Glomerular endothelial cell (primary cell): ENCODE results near the gene MATN1. TPM values are rescaled to one million over a fixed set of nuclear protein-coding genes. Genes with fewer than 3 reads are reported as not detected.

ENCODE experiments used
- DNase-seq: peaks from one replicate; pipeline ENCODE4 v3.0.0-alpha.2; 2011; ENCODE audit warnings: low read depth, low spot score; ENCODE audit errors: extremely low read depth
- total RNA-seq: library from RNA; depleted of rRNA; stranded (reverse); fragments of >200 nt; gene quantifications from 2 replicates; pipeline ENCODE4 v1.2.3, GENCODE V29; 2015

MATN1 gene
- total RNA-seq, 1 donor from 2014 or later = not detected

GRCh38 chr1:30734106-30734505 is 10.7 kb upstream of the MATN1 start:
- DNase-seq = no peak

- DNase-seq = no peak
Measured at GRCh38 chr1:30733493-30733892, 10.1 kb upstream of the MATN1 start.

GRCh38 chr1:30732277-30732996 is 9.1 kb upstream of the MATN1 start:
- no peak for DNase-seq

DNA sequence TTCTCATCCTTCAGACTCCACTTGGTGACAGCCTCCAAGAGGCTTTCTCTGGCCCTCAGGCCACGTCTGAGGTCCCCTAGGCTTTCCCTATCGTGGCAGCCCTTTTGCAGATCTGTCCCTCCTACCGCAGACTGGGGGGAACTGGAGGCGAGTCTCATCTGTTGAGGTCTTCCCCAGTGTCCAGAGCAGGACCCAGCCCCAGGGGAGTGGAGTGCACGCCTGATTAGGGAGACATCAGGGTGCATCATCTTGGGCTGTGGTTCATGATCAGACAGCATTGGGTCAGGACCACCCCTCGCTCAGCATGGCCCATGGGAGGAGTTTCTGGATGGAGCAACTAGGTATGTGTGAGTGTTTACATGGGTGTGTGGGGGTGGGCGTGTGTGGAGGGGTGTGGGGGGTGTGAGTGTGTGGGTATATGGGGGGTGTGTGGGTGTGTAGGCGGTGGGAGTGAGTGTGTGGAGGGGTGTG is 8.5 kb upstream of the MATN1 start:
- DNase-seq = no peak

DNA sequence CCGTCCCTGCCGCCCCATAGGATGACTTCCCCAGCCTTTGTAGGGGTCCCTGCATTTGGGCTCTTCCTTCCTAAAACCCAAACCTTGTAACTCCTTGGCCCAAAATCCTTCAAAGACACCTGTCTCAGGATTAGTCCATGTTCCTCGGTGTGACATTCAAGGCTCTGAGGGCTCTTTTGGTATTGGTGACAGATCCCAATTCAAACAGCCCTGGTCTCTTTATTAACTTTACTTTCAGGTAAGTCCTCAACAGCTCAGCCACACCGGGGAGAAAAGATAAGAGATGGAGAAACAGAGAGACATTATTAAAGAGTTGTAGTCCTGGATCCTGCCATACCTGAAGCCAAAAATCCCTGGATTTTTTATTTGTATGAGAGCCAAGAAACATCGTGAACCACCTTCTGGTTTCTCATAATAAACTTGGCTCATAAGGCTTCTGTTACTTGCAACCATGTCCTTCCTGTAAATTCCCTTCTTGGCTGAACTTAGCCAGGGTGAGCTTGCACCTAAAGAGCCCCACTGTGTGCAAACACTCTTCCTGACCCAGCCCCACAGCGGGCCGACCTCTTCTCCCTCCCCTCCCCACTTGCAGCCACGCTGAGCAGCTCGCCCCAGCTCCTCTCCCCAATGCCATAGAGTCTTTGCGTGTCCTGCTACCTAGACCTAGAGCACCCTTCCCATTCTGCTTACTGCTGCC is 7.9 kb upstream of the MATN1 start:
- no peak for DNase-seq

DNA sequence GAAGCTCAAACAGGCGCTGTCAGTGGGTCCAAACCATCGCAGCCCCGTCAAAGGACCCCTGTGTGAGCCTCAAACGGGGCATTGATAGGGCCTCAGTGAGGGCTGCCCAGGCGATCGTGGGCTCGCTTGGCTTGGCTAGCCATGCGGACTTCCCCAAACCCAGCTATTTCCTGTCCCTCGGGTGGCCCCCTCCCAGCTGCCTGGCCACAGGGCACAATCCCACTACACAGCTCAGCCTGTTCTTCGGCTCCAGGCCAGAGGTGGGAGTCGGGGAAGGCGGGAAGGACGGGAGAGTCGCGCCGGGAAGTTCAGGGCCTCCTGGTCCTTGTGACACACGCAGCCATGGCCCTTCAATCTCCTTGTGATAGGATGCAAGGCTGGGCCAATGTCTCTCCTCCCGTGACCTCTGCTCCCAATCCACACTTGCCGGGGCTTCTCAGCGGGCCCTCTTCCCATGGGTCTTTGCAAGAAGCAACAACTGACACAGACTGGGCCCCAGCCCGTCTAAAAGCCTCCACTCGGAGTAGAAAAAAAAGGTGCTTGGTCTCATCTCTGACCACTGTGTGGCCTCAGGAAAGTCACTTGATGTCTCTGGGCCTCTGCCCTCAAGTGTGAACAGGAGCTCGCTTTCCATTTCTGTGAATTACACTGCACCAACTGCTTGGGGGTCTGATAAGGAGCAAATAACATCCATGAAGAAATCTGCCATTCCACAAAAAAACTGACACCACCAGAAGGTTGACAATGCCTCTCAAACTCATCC is 7.1 kb upstream of the MATN1 start:
- DNase-seq = no peak

GRCh38 chr1:30729901-30730300 is 6.5 kb upstream of the MATN1 start:
- no peak for DNase-seq

DNA sequence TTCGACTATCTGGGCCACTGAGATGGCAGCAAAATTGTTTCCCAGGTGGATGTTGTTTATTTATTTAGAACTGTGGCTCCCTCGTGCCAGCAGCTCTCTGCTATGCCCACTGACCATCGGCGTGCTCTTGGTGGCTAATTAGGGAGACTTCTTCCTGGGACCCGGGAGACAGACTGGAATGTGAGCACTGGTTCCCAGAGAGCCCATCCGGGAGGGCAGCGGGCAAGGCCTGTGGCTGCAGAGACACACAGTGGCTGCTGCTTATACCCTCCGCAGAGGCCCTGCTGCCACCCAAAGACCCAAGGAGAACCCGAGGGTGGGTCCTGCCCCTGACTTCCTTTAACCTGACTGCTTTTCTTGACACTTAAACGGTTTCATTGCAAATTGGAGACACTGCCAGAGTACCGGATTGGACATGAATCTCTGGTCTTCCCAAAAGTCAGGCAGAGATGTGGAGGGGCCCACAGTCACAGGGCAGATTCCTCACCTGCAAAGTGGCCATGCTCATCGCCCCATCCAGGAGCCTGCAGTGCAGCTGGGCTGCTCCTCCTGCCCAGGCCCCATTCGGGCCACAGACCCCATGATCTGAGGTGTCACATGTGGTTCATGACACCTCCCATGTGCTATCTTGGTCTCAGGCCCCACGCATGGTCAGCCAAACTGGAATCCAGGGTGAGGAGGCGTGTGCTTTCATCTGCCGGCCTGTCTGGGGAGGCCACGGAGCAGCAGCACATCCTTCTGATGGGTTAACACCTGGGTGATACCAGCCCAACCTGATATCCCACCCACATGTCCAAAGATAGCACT is 5.7 kb upstream of the MATN1 start:
- DNase-seq = no peak

- no peak for DNase-seq
Measured at GRCh38 chr1:30728340-30728739, 5.0 kb upstream of the MATN1 start.

DNA sequence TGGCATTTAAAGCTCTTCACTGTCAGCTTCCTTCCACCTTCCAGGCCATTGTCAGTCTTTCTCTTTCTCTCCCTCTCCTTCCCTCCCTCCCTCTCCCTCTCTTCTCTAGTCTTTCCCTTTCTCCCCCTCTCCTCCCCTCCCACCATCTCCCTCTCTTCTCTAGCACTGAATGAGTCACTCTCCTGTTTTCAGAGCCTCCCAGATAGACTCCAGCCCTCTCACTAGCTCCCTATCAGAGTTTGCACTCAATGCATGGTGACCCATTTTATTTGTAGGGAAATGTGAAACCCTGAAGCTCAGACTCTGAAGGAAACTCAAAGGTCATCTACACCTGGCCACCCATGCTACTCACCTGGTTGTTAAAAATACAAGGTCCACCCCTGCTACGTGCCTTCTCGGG is 4.4 kb upstream of the MATN1 start:
- no peak for DNase-seq

- no peak for DNase-seq
Measured at GRCh38 chr1:30726773-30727684, 3.6 kb upstream of the MATN1 start.

DNA sequence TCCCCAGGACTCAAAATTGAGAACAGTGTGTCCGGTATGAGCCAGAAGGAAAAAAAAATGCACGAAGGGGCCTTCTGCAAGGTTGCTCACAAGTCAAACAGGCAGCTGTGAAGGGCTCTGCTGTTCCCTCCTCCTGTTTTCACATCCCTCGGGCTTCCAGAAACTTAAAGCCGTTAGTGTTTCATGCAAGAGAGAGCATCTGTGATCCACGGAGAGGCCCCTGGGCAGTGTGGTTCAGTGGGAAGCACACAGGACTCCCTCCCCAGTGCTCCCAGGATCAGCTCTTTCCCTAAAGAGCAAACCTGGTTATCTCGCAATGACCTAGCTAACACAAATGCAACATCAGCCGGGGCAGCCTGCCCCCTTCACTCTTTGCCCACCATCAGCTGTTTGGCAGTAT is 2.9 kb upstream of the MATN1 start:
- no peak for DNase-seq

DNA sequence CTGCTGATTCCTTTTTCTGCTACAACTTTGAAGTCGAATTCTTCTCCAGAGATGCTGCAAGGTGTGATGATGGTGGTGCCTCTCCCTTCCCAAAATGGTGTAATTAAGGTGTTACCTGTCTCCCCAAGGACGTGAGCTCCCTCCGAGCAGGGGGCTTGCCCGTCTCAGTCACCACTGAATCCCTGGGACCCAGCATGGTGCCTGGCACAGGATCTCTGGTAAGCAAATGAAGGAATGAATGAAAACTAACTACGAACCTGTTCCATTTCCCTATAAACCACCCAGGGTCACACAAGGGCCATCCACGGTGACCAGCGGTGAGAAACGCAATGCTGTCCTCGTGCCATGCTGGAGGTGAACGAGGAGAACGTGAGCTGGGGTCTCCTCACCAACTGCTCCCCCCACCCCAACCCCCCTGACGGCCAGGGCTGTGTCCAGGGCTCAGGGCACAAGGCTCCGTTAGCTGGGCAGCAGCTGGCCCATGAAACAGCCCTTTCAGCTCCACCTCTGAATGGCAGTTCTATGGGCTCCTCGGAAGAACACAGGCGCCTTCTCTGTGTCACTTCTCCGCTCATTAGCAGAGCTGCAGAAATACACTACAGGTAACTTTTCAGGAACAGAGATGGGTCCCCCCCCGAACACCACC is 2.2 kb upstream of the MATN1 start:
- no peak for DNase-seq

- no peak for DNase-seq
Measured at GRCh38 chr1:30724655-30725421, 1.5 kb upstream of the MATN1 start.

DNA sequence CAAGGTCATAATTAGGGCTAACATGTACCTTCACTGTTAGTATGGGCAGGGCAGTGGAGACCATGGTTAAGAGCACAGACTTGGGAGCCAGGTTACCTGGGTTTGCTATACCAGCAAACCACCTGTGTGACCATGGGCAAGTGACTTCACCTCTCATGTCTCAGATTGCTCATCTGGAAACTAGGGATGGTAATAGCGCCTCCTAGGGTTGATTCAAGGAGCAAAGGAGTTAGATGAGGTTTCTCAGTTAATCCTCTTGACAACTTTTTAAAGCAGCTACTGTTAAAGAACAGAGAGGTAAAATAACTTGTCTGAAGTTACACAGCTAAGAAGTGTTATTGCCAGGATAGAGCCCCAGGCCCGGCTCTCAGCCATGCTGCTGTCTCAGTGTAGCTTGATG is 790 bp upstream of the MATN1 start:
- no peak for DNase-seq

GRCh38 chr1:30721812-30722537 is 1.4 kb downstream of the MATN1 start:
- no peak for DNase-seq

GRCh38 chr1:30721341-30721793 is 2.0 kb downstream of the MATN1 start:
- no peak for DNase-seq
